SU-DHL-6 (cell line): Measurements from ENCODE around the gene SEC14L5.

Source experiments
- H2AFZ ChIP-seq: fragments of 200-600 bp; sonication (generic); 2 replicates; pipeline ENCODE4 v1.6.1; 2014; ENCODE audit warnings: low read depth, mild to moderate bottlenecking, moderate library complexity, mixed read lengths, antibody characterized with exemption, low read length; ENCODE audit not compliant: severe bottlenecking
- H3F3A ChIP-seq: fragments of 200-600 bp; shearing (Covaris generic); 2 replicates; pipeline ENCODE4 v1.6.0; 2016; ENCODE audit warnings: antibody characterized with exemption, mild to moderate bottlenecking; ENCODE audit not compliant: insufficient read depth
- H3K27ac ChIP-seq: fragments of 200-600 bp; sonication (generic); 2 replicates; pipeline ENCODE4 v1.5.1; 2016; ENCODE audit warnings: low read depth, mild to moderate bottlenecking, low read length, moderate library complexity, mixed read lengths
- H3K27me3 ChIP-seq: fragments of 200-600 bp; sonication (generic), shearing (Covaris generic); 2 replicates; pipeline ENCODE4 v1.6.0; 2014; ENCODE audit warnings: mild to moderate bottlenecking, low read length
- H3K36me3 ChIP-seq: fragments of 200-600 bp; sonication (generic); 2 replicates; pipeline ENCODE4 v1.6.1; 2014; ENCODE audit warnings: mild to moderate bottlenecking, low read length, mixed read lengths
- H3K4me2 ChIP-seq: fragments of 300-600, 200-600 bp; shearing (Covaris generic), sonication (generic); 2 replicates; pipeline ENCODE4 v1.6.0; 2014; ENCODE audit warnings: low read length, low read depth, mild to moderate bottlenecking; ENCODE audit not compliant: poor library complexity, severe bottlenecking
- H3K4me3 ChIP-seq: fragments of 200-600 bp; sonication (generic); 2 replicates; pipeline ENCODE4 v1.5.1; 2014; ENCODE audit warnings: antibody characterized with exemption, low read length, mild to moderate bottlenecking, mixed read lengths; ENCODE audit not compliant: insufficient read depth, poor library complexity, severe bottlenecking
- H3K79me2 ChIP-seq: fragments of 200-600 bp; sonication (generic); 2 replicates; pipeline ENCODE4 v1.6.1; 2014; ENCODE audit warnings: mild to moderate bottlenecking, low read length, moderate library complexity; ENCODE audit not compliant: insufficient read depth
- H3K9ac ChIP-seq: fragments of 200-600 bp; sonication (generic); 2 replicates; pipeline ENCODE4 v1.7.0; 2014; ENCODE audit warnings: mild to moderate bottlenecking, low read length
- H3K9me2 ChIP-seq: fragments of 200-600 bp; sonication (generic); replicated peaks from 2 replicates; pipeline ENCODE4 v1.6.1; 2014; ENCODE audit warnings: low read length; ENCODE audit not compliant: insufficient read depth
- H3K9me3 ChIP-seq: fragments of 200-600 bp; sonication (generic); 2 replicates; pipeline ENCODE4 v1.6.1; 2014; ENCODE audit warnings: low read length, mixed read lengths; ENCODE audit not compliant: insufficient read depth
- H4K20me1 ChIP-seq: fragments of 200-600 bp; sonication (generic); 2 replicates; pipeline ENCODE4 v1.6.1; 2014; ENCODE audit warnings: low read depth, mild to moderate bottlenecking, antibody characterized with exemption, low read length, moderate library complexity, mixed read lengths
- CTCF ChIP-seq: fragments of 200-600 bp; sonication (generic); IDR thresholded peaks from one replicate; pipeline ENCODE4 v1.5.1; 2017; ENCODE audit warnings: antibody characterized with exemption, mild to moderate bottlenecking, low read length, moderate library complexity; ENCODE audit not compliant: insufficient read depth, poor library complexity, severe bottlenecking
- EZH2phosphoT487 ChIP-seq: fragments of 200-600 bp; sonication (generic), shearing (Covaris generic); conservative IDR thresholded peaks from 2 replicates; pipeline ENCODE4 v1.6.1; 2018; ENCODE audit warnings: mild to moderate bottlenecking, antibody characterized with exemption, low read length, moderate library complexity, mixed read lengths

SEC14L5 gene

GRCh38 chr16:5060073-5060641, 102.0 kb downstream of the SEC14L5 start:
- no peak overlapping the region for H2AFZ ChIP-seq

GRCh38 chr16:5062051-5062450, 103.9 kb downstream of the SEC14L5 start:
- no peaks in the 10 kb centered on the region for H3K9me2 ChIP-seq
- no peak overlapping the region for H3K4me2 ChIP-seq
- H3K9me3 ChIP-seq = no peaks in the 10 kb centered on the region
- H3K9ac ChIP-seq = no peak overlapping the region
- no peak overlapping the region for H2AFZ ChIP-seq
- no peaks in the 10 kb centered on the region for H4K20me1 ChIP-seq
- no peaks in the 10 kb centered on the region for H3K36me3 ChIP-seq
- H3K27me3 ChIP-seq = no peaks in the 10 kb centered on the region
- no peaks in the 10 kb centered on the region for H3F3A ChIP-seq
- no peak for TF ChIP-seq CTCF
- no peak for TF ChIP-seq EZH2phosphoT487
- no peaks in the 10 kb centered on the region for H3K79me2 ChIP-seq
- H3K4me3 ChIP-seq = no peak overlapping the region
- H3K27ac ChIP-seq = no peak overlapping the region

More at GRCh38 chr16:5060073-5060641, 102.0 kb downstream of the SEC14L5 start:
- H3K79me2 ChIP-seq = no peaks in the 10 kb centered on the region
- H4K20me1 ChIP-seq = no peaks in the 10 kb centered on the region
- no peak for TF ChIP-seq EZH2phosphoT487
- no peak for TF ChIP-seq CTCF
- no peak overlapping the region for H3K9ac ChIP-seq
- no peaks in the 10 kb centered on the region for H3F3A ChIP-seq
- H3K27ac ChIP-seq = no peak overlapping the region
- no peaks in the 10 kb centered on the region for H3K9me3 ChIP-seq
- H3K4me2 ChIP-seq = no peak overlapping the region
- H3K4me3 ChIP-seq = no peak overlapping the region
- H3K36me3 ChIP-seq = no peaks in the 10 kb centered on the region
- H3K9me2 ChIP-seq = no peaks in the 10 kb centered on the region
- no peaks in the 10 kb centered on the region for H3K27me3 ChIP-seq

- Histone ChIP-seq H3K79me2 (no peaks in the 10 kb centered on the region), H3K9me3 (no peaks in the 10 kb centered on the region), H2AFZ (no peak overlapping the region), H3K27me3 (no peaks in the 10 kb centered on the region), H3K9me2 (no peaks in the 10 kb centered on the region), H3K27ac (no peak overlapping the region), H3F3A (no peaks in the 10 kb centered on the region), H4K20me1 (no peaks in the 10 kb centered on the region), H3K4me2 (no peak overlapping the region), H3K9ac (no peak overlapping the region), H3K4me3 (no peak overlapping the region), H3K36me3 (no peaks in the 10 kb centered on the region)
- TF ChIP-seq CTCF (no peak), EZH2phosphoT487 (no peak)
These were observed 104.9 kb downstream of the SEC14L5 start for GRCh38 chr16:5062790-5063765.
